ENCODE results near the gene FCRL2. TPM values are rescaled to one million over a fixed set of nuclear protein-coding genes. Genes with fewer than 3 reads are reported as not detected.

FCRL2 gene
- total RNA-seq, 2 experiments from 2014 or later, result 0.11 to 0.20 TPM

- ATAC-seq (ENCODE audit: poor library complexity), result no peak
- intact Hi-C loops (cut with DNase I, micrococcal nuclease), result no loop called here
- Mint-ChIP-seq H3K4me3 (no peak overlapping the region), H3K36me3 (ENCODE audit: low read depth) (no peaks in the 10 kb centered on the region), H3K9me3 (no peaks in the 10 kb centered on the region), H3K4me1 (ENCODE audit: low read depth) (no peaks in the 10 kb centered on the region), H3K27ac (no peak overlapping the region), H3K27me3 (no peaks in the 10 kb centered on the region)
- H3K27ac ChIP-seq (ENCODE audit: low read depth in 1 of 2, low read length in 2 of 2), result no peak overlapping the region
- POLR2A ChIA-PET, result no interaction called here
- no peaks in the 10 kb centered on the region for H3K36me3 ChIP-seq (ENCODE audit: insufficient read depth, low read length)
- H3K4me3 ChIP-seq (ENCODE audit: low read length), result no peak overlapping the region
- H3K27me3 ChIP-seq (ENCODE audit: control insufficient read depth in 1 of 2, insufficient read depth in 2 of 2, low read length in 2 of 2), result no peaks in the 10 kb centered on the region
- peaks cover 0 to under 1% of the 10 kb centered on the region in 2 experiments for H3K9me3 ChIP-seq (ENCODE audit: control insufficient read depth in 1 of 2, insufficient read depth in 1 of 2, low read length in 2 of 2)
- no peak for TF ChIP-seq CTCF (IDR thresholded peaks at IDR 0.05)
- peak in 2 of 14 experiments; percentile 12 for DNase-seq
- no peaks in the 10 kb centered on the region for H3K4me1 ChIP-seq (ENCODE audit: insufficient read depth, low read length)
- CTCF ChIA-PET, result no interaction called here
These were observed 42.6 kb downstream of the FCRL2 start for GRCh38 chr1:157734321-157734720.

- ATAC-seq (ENCODE audit: poor library complexity), result no peak
- intact Hi-C loops (cut with DNase I, micrococcal nuclease), result no loop called here
- Mint-ChIP-seq H3K9me3 (no peaks in the 10 kb centered on the region), H3K27me3 (no peaks in the 10 kb centered on the region), H3K27ac (no peak overlapping the region), H3K36me3 (ENCODE audit: low read depth) (no peaks in the 10 kb centered on the region), H3K4me3 (no peak overlapping the region), H3K4me1 (ENCODE audit: low read depth) (no peaks in the 10 kb centered on the region)
- no peaks in the 10 kb centered on the region for H3K4me1 ChIP-seq (ENCODE audit: insufficient read depth, low read length)
- no peaks in the 10 kb centered on the region for H3K27me3 ChIP-seq (ENCODE audit: control insufficient read depth in 1 of 2, insufficient read depth in 2 of 2, low read length in 2 of 2)
- H3K4me3 ChIP-seq (ENCODE audit: low read length), result no peak overlapping the region
- DNase-seq, result no peak
- no peak for TF ChIP-seq CTCF (IDR thresholded peaks at IDR 0.05)
- H3K27ac ChIP-seq (ENCODE audit: low read depth in 1 of 2, low read length in 2 of 2), result no peak overlapping the region
- ChIA-PET CTCF (no interaction called here), POLR2A (no interaction called here)
- no peaks in the 10 kb centered on the region for H3K9me3 ChIP-seq (ENCODE audit: control insufficient read depth in 1 of 2, insufficient read depth in 1 of 2, low read length in 2 of 2)
- no peaks in the 10 kb centered on the region for H3K36me3 ChIP-seq (ENCODE audit: insufficient read depth, low read length)
These were observed 44.2 kb downstream of the FCRL2 start for GRCh38 chr1:157732755-157733154.

GRCh38 chr1:157725221-157725577, 51.7 kb downstream of the FCRL2 start:
- Mint-ChIP-seq H3K9me3 (peaks cover 7% of the 10 kb centered on the region), H3K36me3 (ENCODE audit: low read depth) (no peaks in the 10 kb centered on the region), H3K27me3 (no peaks in the 10 kb centered on the region), H3K4me3 (no peak overlapping the region), H3K27ac (no peak overlapping the region), H3K4me1 (ENCODE audit: low read depth) (peaks cover 10% of the 10 kb centered on the region)
- no peak overlapping the region for H3K4me3 ChIP-seq (ENCODE audit: low read length)
- H3K36me3 ChIP-seq (ENCODE audit: insufficient read depth, low read length), result no peaks in the 10 kb centered on the region
- H3K4me1 ChIP-seq (ENCODE audit: insufficient read depth, low read length), result no peaks in the 10 kb centered on the region
- H3K27me3 ChIP-seq (ENCODE audit: control insufficient read depth in 1 of 2, insufficient read depth in 2 of 2, low read length in 2 of 2), result peaks cover 0 to 3% of the 10 kb centered on the region in 2 experiments
- TF ChIP-seq CTCF (IDR thresholded peaks at IDR 0.05), result no peak
- no peak overlapping the region for H3K27ac ChIP-seq (ENCODE audit: low read depth in 1 of 2, low read length in 2 of 2)
- intact Hi-C loops (cut with DNase I, micrococcal nuclease), result loop anchor here in 1 of 2 experiments (2.0 kb wide), 1 partner anchor 70 kb away; no protein-coding TSS in a partner anchor
- POLR2A ChIA-PET, result no interaction called here
- DNase-seq (peak in 4 of 14 experiments; percentile 19 to 60 (median 30)), ATAC-seq (ENCODE audit: poor library complexity) (no peak)
- CTCF ChIA-PET, result no interaction called here
- peaks cover 7 to 12% of the 10 kb centered on the region in 2 experiments for H3K9me3 ChIP-seq (ENCODE audit: control insufficient read depth in 1 of 2, insufficient read depth in 1 of 2, low read length in 2 of 2)
